ENCODE measurements around the gene CREB3.

CREB3 gene

DNA sequence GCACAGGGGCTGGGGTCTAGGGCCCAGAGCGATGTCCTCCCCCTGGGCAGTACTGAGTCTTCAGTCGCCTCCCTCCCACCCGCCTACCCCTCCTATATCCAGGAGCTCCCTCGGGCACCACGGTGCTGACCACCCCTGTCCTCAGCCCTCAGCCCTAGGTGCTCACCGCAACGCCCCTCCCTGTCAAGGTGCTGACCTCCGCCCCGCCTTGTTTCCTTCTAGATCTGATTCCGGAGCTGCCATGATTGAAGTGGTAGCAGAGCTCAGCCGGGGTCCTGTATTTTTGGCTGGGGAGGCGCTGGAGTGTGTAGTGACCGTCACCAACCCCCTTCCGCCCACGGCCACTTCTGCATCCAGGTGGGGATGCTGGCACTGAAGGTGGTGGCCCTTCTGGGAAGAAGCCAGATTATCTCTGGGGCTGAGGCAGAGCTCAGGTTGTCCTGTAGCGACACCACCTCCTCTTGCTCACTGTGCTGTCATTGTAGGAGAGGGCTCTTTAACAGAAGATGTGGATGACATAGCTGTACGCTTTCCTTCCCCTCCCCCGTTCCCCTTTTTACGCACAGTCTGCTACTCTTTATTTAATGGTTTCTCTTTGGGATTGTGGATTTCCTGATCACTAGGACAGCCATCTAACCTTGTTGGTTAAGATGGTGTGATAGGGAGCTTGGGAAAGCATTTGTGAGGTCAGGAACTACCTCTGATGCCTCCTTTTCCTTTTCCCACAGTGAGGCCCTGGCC is 17.2 kb downstream of the CREB3 start:
- DNase-seq (ENCODE audit: low read depth), result no peak

GRCh38 chr9:35750256-35750531 is 17.7 kb downstream of the CREB3 start:
- no peak for DNase-seq (ENCODE audit: low read depth)

DNA sequence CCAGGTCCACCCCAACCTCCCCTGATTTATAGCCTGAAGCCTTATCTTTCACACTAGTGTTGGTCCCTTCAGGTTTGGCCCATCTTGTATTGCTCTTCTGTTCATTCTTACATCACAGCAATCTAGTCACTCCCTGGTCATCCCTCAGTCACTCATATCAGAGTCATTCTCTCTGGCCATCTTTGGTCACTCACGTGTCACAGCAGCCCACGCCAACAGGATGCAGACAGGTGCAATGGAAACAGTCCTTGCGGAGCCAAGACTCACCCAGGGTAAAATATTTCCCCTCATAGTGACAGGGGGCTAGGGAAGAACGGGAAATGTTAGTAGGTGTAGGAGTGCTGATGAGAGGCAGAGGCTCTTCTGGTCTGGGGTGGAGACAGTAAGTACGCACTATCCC is 21.0 kb downstream of the CREB3 start:
- DNase-seq (ENCODE audit: low read depth), result no peak

- no peak for DNase-seq (ENCODE audit: low read depth)
Measured at GRCh38 chr9:35754264-35754663, 21.8 kb downstream of the CREB3 start, which contains the start of gene MSMP. Gene MSMP, minus strand, starts transcription at chr9:35754276. Its CDS starts 147 bp downstream, at chr9:35754129.

DNA sequence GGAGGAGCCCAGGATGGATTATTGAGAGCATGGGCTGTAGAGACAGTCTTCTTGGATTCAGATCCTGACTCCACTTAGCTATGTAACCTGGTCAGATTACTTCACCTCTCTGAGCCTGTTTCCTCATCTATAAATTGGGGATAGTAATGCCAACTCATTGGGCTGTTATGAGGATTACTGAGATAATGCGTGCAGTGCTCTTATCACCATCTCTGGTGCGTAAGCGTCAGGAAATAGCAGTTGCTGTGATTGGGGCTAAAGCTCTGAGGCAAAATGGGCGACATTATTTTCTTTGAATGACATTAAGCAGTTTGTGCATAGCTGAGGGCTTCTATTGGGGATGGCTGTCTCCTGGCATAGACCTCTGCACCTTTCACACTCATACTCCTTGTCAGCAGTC is 22.6 kb downstream of the CREB3 start:
- DNase-seq (ENCODE audit: low read depth), result no peak

DNA sequence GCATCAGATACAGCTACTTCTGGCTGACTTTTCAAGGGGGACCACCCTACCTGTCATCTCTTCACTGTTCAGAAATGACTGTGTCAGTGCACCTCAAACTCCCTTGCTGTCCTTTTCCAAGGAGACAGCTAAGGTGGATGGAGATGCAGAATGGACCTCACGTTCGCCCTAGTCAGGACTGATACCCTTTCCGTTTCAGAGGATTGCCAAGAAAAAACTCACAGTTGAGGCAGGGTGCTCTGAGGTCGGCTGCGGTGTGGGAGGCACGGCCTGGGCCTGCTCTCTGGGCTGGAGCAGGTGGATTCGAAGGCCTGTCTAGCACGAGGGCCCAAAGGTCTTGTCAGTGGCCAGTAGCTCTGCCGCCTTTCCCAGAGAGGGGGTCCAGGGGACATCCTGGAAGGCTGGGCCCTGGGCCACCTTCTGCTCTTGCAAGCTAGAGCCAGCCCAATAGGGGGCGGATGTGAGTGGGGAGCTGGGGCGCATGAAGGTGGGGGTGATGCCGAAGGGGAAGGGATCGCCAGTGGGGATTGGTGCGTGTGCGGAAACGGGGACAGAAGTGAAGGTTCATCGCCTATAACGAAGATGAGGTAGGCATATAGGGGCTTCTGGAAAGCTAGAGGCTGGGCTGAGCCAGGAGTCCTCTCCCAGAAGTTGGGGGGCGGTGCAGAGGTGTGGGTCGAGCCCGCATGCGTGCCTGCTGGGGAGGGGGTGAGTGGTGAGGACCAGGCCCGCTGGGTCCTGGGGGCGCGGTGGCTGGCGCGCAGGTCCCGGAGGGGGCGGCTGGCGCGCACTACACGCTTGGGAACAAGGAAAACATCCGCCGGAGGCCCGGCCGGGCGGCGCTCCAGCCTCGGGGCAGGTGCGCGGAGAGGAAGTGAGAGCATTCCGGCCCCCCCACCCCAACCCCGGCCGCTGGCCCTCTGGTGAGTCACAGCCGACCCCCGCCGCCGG is 24.1 kb downstream of the CREB3 start:
- peak; percentile 33 for DNase-seq (ENCODE audit: low read depth)

GRCh38 chr9:35757226-35757891 is 24.9 kb downstream of the CREB3 start:
- DNase-seq (ENCODE audit: low read depth), result no peak

- no peak for DNase-seq (ENCODE audit: low read depth)
Measured at GRCh38 chr9:35757892-35758275, 25.4 kb downstream of the CREB3 start.

GRCh38 chr9:35758475-35759050 is 26.1 kb downstream of the CREB3 start:
- peak; percentile 35 for DNase-seq (ENCODE audit: low read depth)

- DNase-seq (ENCODE audit: low read depth), result no peak
Measured at GRCh38 chr9:35759795-35760194, 27.3 kb downstream of the CREB3 start.

DNA sequence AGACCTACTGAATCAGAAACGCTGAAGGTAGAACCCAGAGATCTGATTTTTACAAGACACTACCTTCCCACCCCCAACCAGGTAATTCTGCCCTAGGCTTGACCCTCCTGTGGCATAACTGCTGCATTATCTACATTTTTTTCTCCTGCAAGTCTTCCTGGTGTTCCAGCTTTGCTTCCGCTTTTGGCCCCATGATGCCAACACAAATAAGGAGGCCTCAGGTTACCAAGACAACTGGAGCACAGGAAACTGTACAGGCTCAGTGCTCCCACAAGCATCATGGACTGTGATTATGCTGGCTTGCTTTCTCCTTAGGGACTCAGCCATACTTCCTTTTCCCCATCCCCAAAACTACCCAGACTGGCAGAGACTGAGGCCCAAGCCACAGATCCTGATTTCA is 28.2 kb downstream of the CREB3 start:
- peak; percentile 48 for DNase-seq (ENCODE audit: low read depth)

DNA sequence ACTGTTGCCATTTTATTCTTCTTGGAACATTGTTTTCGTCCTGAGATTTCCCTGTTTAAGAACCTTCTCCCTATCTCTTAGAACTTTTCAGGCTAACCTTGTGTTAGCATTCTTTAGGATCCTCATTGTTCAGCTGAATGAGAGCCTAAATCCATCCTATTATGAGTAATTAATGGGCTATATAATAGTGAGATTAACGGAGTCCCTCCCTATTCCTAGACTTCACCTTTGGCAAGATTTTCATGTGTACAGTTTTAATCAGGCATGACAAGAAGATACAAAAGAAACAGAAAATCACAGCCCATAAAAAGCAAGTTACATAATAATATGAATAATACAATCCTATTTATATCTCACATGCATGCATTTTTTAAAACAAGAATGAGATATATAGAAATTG is 30.7 kb downstream of the CREB3 start:
- DNase-seq (ENCODE audit: low read depth), result no peak

DNA sequence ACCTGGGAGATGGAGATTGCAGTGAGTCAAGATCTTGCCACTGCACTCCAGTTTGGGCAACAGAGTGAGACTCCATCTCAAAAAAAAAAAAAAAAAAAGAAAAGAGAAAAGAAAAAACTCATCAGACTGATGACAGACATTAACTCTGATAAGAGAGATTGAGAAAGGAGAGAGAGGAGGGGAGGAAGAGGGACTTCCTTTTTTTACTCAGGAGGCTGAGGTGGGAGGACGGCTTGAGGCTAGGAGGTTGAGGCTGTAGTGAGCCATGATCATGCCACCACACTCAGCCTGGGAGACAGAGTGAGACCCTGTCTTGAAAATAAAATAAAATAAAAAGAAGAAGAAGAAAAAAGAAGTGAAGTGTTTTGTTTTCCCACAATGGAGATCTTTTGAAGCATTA is 31.3 kb downstream of the CREB3 start:
- DNase-seq (ENCODE audit: low read depth), result no peak

- DNase-seq (ENCODE audit: low read depth), result no peak
Measured at GRCh38 chr9:35766997-35767396, 34.5 kb downstream of the CREB3 start.

DNA sequence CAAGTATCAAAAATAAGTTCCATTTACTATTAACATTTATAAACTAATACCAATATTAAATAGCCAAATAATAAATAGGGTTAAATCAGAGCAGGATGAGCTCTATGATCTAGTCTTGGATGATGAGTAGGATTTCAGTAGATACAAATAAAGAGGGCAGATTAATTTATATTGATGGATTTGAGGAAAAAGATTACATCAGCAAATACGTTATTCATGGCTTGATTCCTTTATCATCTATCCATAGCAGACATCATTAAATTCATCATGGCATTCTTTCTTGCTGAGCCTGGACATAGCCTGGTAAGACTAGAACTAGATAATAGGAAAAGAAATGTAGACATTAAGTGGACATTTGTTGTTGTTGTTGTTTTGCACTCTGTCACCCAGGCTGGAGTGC is 35.0 kb downstream of the CREB3 start:
- DNase-seq (ENCODE audit: low read depth), result no peak

DNA sequence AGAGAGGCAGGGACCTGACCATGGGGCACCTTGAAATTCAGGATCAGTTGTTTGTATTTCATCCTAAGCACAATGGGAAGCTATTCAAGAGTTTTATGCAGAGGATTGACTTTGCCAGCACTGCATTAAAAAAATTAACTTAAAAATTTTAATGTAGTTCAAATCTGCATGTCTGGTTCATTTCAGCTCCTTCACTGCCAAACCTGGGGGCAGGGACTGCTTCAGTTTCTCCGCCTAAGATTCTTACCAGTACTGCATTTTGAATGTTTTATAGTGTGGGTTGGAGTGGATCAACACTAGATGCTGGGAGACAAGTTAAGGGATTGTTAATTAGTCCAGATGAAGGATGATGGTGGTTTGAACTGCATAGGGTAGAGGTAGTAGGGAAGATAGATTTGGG is 37.3 kb downstream of the CREB3 start:
- no peak for DNase-seq (ENCODE audit: low read depth)

DNA sequence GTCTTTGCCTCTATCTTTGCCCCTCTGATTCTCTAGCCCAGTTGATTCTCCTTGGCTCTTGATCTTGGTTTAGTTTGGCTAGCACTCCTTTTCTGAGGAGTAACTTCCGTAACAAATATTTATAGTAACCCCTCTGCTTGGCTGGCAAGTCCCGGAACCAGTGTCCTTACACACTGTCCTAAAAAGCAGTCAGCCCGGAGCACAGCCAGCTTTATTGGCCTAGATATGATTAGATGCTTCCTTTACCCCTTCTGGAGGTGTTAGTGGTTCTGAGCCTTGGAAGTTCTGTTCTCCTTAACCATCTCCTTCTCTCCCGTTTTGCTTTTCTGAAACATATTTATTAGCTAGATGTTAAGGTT is 38.6 kb downstream of the CREB3 start:
- no peak for DNase-seq (ENCODE audit: low read depth)

GRCh38 chr9:35771534-35771933 is 39.1 kb downstream of the CREB3 start:
- no peak for DNase-seq (ENCODE audit: low read depth)

- DNase-seq (ENCODE audit: low read depth), result peak; percentile 41
Measured at GRCh38 chr9:35771943-35772342, 39.5 kb downstream of the CREB3 start.

DNA sequence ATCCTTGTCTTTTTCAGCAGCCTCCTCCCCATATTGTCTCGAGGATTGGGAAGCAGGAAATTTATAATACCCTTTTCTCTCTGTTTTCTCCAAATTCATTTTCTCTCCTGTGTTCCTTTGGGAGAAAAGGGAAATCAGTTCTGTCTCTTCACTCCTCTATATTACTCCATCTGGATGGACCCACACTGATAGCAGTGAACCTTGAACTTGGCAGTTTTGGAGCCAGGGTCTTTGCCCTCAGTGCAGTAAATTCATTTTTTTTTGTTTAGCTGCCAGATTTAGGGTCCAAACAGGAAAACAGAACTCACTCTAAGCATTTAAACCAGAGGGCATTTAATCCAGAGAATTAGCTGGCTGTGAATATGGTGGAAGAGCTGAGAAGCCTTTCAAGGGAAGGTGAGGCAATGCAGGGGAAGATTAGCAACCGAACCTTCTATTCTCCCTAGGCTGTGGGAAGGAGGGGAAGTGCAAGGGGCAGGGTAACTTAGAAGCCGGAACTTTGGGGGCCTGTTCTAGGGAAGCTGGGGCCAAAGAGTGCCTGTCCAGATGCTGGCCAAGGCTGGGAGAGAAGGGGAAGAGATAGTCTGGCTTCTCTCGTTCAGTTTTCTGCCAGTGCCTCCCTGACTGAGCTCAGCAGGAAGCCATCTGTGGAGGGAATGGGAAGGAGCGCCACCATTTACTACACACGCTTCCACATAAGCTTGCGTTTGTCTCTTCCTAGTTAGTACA is 42.6 kb downstream of the CREB3 start:
- no peak for DNase-seq (ENCODE audit: low read depth)

DNA sequence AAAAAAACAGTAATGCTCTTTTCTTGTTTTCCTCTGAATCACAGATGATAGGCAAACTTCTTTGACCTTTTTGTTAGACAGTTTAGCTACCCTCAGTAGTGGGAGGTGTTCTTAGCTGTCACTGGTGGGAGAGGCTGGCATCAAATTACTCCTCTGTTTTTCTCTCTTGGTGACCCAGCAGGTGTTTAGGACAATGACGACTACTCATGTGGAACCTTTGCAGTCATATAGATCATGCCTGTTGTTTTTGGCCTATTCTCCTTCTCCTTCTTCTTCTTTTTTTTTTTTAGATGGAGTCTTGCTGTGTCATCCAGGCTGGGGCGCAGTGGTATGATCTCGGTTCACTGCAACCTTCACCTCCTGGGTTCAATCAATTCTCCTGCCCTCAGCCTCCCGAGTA is 43.6 kb downstream of the CREB3 start:
- no peak for DNase-seq (ENCODE audit: low read depth)

- DNase-seq (ENCODE audit: low read depth), result no peak
Measured at GRCh38 chr9:35778496-35778895, 46.0 kb downstream of the CREB3 start.
